ENCODE measurements around the gene MAJIN.
"Not testable (repeated sequence)": the region's sequence is repeated elsewhere in the genome, so short reads cannot be mapped to it uniquely, and the experiment has no call there.

MAJIN gene

GRCh38 chr11:64971421-64972233 lies at the start of gene MAJIN:
Gene MAJIN, minus strand, starts transcription at chr11:64972108. Its CDS starts 12,703 bp downstream, at chr11:64959405.
- no peak for DNase-seq

GRCh38 chr11:65021509-65021908 lies 49.6 kb upstream of the MAJIN start:
- no peak for DNase-seq

- DNase-seq: no peak
Measured at GRCh38 chr11:65021003-65021402, 49.1 kb upstream of the MAJIN start.

GRCh38 chr11:65019824-65020223 lies 47.9 kb upstream of the MAJIN start:
- DNase-seq: no peak

GRCh38 chr11:65017937-65018336 lies 46.0 kb upstream of the MAJIN start:
- DNase-seq: no peak

- DNase-seq: no peak
Measured at GRCh38 chr11:65016705-65017104, 44.8 kb upstream of the MAJIN start.

GRCh38 chr11:65014726-65015227 lies 42.9 kb upstream of the MAJIN start:
- DNase-seq: peak; percentile 50

- DNase-seq: peak; percentile 92
Measured at GRCh38 chr11:65013888-65014725, 42.2 kb upstream of the MAJIN start, which contains the start of gene ARL2. Gene ARL2, plus strand, starts transcription at chr11:65014160. Its CDS starts 48 bp downstream, at chr11:65014208.

GRCh38 chr11:65013130-65013887 lies 41.4 kb upstream of the MAJIN start:
- DNase-seq: peak; percentile 84

GRCh38 chr11:65008873-65009272 lies 37.0 kb upstream of the MAJIN start:
- no peak for DNase-seq

- no peak for DNase-seq
Measured at GRCh38 chr11:65008016-65008415, 36.1 kb upstream of the MAJIN start.

GRCh38 chr11:65003968-65004367 lies 32.1 kb upstream of the MAJIN start:
- not testable (repeated sequence) for DNase-seq

GRCh38 chr11:65003282-65003681 lies 31.4 kb upstream of the MAJIN start:
- no peak for DNase-seq

GRCh38 chr11:65002706-65003105 lies 30.8 kb upstream of the MAJIN start:
- DNase-seq: no peak

GRCh38 chr11:64999478-64999877 lies 27.6 kb upstream of the MAJIN start:
- no peak for DNase-seq

GRCh38 chr11:64998690-64999431 lies 27.0 kb upstream of the MAJIN start:
- peak; percentile 38 for DNase-seq

- no peak for DNase-seq
Measured at GRCh38 chr11:64998141-64998540, 26.2 kb upstream of the MAJIN start.

GRCh38 chr11:64996710-64997380 lies 24.9 kb upstream of the MAJIN start, which contains the start of gene BATF2:
Gene BATF2, minus strand, starts transcription at chr11:64996971. Its CDS starts 57 bp downstream, at chr11:64996914.
- DNase-seq: peak; percentile 70

- DNase-seq: no peak
Measured at GRCh38 chr11:64996327-64996709, 24.4 kb upstream of the MAJIN start.

- no peak for DNase-seq
Measured at GRCh38 chr11:64994318-64994717, 22.4 kb upstream of the MAJIN start.

- no peak for DNase-seq
Measured at GRCh38 chr11:64990222-64990923, 18.5 kb upstream of the MAJIN start.
